Activated CD4-positive, CD25-positive, alpha-beta regulatory T cell treated with anti-CD3 and anti-CD28 coated beads, Interleukin-2, amount 50 U/mL, for 16 hours (primary cell): ENCODE results near the gene MSH3.
"Not testable (repeated sequence)": the region's sequence is repeated elsewhere in the genome, so short reads cannot be mapped to it uniquely, and the experiment has no call there.

Source experiments
- DNase-seq: peaks from one replicate; pipeline ENCODE4 v3.0.0-alpha.2; 2020; ENCODE audit warnings: low read depth, low spot score

The MSH3 gene

DNA sequence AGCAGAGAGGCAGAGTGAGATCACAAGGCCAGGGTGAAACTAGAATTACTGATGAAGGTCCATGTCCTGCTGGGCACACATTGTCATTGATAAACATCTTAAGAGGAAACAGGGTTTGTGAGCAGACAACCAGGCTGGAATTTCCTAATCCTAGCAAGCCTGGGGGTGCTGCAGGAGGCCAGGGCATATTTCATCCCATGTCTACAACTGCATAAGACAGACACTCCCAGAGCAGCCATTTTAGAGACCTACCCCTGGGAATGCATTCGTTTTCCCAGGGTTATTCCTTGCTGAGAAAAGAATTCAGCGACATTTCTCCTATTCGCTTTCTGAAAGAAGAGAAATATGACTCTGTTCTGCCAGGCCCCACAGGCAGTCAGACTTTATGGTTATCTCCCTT lies 248.2 kb downstream of the MSH3 start:
- not testable (repeated sequence) for DNase-seq

DNA sequence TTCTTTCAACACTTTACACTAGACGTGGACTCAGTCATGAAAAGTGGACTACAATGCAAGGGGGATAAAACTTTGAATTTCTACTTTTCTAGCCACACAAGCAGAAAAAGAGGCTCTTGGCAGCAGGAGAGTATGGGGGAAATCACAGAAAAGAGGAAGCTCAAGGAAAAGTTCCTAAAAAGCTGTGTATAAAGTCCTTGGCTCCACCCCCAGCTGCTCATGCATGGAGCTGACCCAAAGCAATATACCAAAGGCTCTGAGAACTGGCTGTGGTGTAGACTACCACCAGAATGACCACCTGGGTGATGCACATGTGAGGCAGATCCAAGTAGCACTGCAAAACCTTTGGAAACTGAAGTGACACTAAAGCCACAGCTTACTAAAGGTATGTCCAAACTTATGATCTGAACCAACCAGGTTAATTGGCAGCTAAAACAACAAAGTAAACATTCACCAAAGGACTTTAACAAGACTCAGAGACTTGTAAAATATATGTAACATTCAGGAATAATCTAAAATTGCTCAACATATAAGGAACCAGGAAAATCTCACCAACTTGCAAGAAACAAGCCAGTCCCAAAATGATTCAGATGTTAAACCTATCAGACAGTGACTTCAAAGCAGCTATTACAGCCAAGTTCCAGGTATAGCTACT lies 250.2 kb downstream of the MSH3 start:
- DNase-seq = no peak

DNA sequence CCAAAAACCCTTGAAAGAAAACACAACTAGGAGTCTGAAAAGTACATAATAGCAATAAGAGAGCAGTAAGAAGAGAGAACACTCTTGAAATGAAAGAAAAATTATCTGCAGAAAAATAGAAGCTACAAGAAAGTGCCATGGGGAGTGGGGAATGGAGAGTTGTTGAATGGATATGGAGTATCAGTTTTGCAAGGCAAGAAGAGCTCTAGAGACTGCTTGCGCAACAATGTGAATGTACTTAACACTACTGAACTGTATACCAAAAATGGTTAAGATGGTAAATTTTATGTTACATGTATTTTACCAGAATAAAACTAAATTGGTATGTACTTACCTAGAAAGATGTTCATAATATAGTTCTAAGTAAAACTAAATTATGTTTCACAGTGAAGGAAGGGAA lies 251.0 kb downstream of the MSH3 start:
- no peak for DNase-seq

GRCh38 chr5:80912479-80912878 lies 258.0 kb downstream of the MSH3 start:
- no peak for DNase-seq

DNA sequence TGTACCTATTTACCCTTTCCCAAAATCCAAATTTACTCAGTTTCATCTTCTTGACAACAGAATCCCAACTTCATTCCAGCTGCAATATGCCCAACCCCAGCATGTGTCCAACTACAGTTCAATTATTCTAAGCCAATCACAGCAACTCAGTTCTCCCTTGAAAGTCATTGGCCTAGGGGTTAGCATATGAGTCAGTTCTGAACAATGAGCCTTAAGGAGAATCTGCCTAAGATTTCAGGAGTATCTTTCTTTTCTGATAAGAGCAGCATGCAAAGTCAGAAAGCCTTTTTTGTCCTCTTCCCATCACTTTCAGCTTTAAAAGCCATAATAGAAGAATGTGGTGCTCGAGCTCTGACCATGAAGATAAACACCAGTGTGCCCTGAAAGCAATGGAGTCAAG lies 261.3 kb downstream of the MSH3 start:
- DNase-seq = no peak

DNA sequence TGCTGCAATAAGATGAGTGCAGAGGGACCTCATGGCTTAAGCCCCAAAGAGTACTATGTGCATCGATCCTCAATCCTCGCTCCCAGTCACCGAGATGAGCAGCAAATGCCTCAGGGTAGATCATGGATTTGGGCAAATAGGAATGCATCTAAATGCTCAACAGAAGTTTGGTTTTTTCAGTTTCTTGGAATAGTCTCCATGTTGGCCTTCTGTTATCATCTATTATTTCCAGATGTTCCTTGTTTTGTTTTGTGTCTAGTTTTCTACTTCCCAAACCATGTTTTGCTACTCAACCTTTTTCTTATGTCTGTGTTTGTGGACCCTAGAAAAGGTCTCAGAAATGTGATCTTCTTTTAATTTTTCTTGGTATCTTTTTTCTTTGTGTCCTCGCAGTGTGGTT lies 262.2 kb downstream of the MSH3 start:
- DNase-seq = no peak

- DNase-seq = no peak
These were observed 263.2 kb downstream of the MSH3 start for GRCh38 chr5:80917631-80918030.

- no peak for DNase-seq
These were observed 265.3 kb downstream of the MSH3 start for GRCh38 chr5:80919678-80920196.

DNA sequence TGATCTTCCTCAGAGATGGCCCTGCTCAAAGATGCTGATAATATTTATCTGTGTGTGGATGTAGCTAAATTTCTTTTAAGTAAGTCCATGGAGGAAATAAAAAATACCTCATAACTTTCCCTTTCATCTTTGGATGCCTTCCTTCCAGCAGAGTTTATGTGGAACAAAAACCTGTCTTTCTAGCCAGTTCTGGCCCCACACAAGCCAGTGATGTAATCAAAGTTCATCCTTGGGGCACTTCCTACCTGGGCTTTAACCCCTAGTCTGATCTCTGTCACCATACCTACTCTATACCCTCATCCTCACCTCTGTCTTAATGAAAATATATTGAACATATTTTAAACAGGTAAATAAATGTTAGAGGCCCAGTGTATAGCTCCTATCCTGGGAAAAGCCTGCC lies 265.9 kb downstream of the MSH3 start:
- no peak for DNase-seq

GRCh38 chr5:80921026-80921425 lies 266.6 kb downstream of the MSH3 start:
- no peak for DNase-seq

- DNase-seq = no peak
These were observed 271.5 kb downstream of the MSH3 start for GRCh38 chr5:80925931-80926330.
